ENCODE data around the gene ABHD11. TPM values are rescaled to one million over a fixed set of nuclear protein-coding genes. Genes with fewer than 3 reads are reported as not detected.
"Not testable (repeated sequence)": the region's sequence is repeated elsewhere in the genome, so short reads cannot be mapped to it uniquely, and the experiment has no call there.

The ABHD11 gene
- total and polyA plus RNA-seq, 2 experiments from 2014 or later: 18.1 to 20.8 TPM

DNA sequence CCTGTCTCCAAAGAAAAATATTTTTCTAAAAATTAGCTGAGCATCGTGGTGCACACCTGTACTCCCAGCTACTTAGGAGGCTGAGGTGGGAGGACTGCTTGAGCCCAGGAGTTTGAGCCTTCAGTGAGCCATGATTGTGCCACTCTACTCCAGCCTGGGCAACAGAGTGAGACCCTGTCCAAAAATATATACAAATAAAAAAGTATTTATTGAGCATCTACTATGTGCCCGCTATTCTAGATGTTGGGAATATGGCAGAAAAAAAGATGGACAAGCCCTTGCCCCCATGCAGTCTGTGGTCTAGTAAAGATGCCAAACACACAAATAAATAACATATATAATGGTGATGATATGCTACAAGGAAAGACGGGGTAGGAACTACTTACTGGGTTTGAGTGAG is 14.8 kb downstream of the ABHD11 start:
- in situ Hi-C loops (cut with MboI): loop anchor here (10.0 kb wide), 1 partner anchor 119 kb away; no protein-coding TSS in a partner anchor
- no peaks in the 10 kb centered on the region; the same call in 1 of the 2 replicates for H3K4me1 ChIP-seq (ENCODE audit: insufficient read depth)
- TF ChIP-seq EZH2 (IDR thresholded peaks at IDR 0.05; ENCODE audit: insufficient read depth, poor library complexity, severe bottlenecking): no peak
- no peak for TF ChIP-seq EZH2phosphoT487 (IDR thresholded peaks at IDR 0.05; ENCODE audit: insufficient read depth, low read depth)
- no peaks in the 10 kb centered on the region for H3K9me3 ChIP-seq (ENCODE audit: low read depth)
- H3K79me2 ChIP-seq (ENCODE audit: insufficient read depth): peaks cover 6% of the 10 kb centered on the region
- no peak overlapping the region for H3K4me3 ChIP-seq
- H3K4me2 ChIP-seq (ENCODE audit: unreplicated experiment): no peak overlapping the region
- DNase-seq: no peak
- H3K9ac ChIP-seq: no peak overlapping the region
- 72 to 74% methylated on average over 3 of the region's 3 CpGs for WGBS, 2 experiments (ENCODE audit: low coverage in 1 of 2, low lambda C conversion rate in 2 of 2, missing lambda C conversion rate in 2 of 2)
- no peaks in the 10 kb centered on the region for H3F3A ChIP-seq (ENCODE audit: insufficient read depth)
- no peaks in the 10 kb centered on the region for H3K27me3 ChIP-seq (replicated peaks; ENCODE audit: insufficient read depth)
- H3K27ac ChIP-seq: no peak overlapping the region
- H4K20me1 ChIP-seq (ENCODE audit: insufficient read depth): no peaks in the 10 kb centered on the region
- no peaks in the 10 kb centered on the region for H3K9me2 ChIP-seq (ENCODE audit: insufficient read depth)
- H3K36me3 ChIP-seq (ENCODE audit: low read depth): no peaks in the 10 kb centered on the region
- no peak overlapping the region for H2AFZ ChIP-seq

DNA sequence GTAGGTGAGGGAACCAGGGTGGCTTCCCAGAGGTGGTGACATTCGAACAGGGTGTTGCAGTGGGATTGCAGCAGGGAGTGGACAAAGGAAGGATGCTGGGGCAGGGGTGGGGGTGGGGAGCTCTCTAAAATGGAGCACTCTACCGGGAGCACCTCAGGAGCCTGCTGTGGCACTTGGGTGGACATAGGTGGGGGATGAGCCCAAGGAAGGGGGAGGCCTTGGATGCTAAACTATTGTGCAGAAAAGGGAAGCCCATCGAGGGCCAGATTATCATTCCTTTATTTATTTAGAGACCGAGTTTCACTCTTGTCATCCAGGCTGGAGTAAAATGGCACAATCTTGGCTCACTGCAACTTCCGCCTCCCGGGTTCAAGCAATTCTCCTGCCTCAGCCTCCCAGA is 15.8 kb downstream of the ABHD11 start:
- Histone ChIP-seq H3K79me2 (ENCODE audit: insufficient read depth) (peaks cover 13% of the 10 kb centered on the region), H3K4me1 (ENCODE audit: insufficient read depth) (peaks cover 1% of the 10 kb centered on the region), H4K20me1 (ENCODE audit: insufficient read depth) (no peaks in the 10 kb centered on the region), H3K4me2 (ENCODE audit: unreplicated experiment) (no peak overlapping the region), H3K36me3 (ENCODE audit: low read depth) (no peaks in the 10 kb centered on the region), H3K27ac (no peak overlapping the region), H3K9ac (no peak overlapping the region), H3K27me3 (replicated peaks; ENCODE audit: insufficient read depth) (no peaks in the 10 kb centered on the region), H3K9me3 (ENCODE audit: low read depth) (no peaks in the 10 kb centered on the region), H2AFZ (no peak overlapping the region), H3F3A (ENCODE audit: insufficient read depth) (no peaks in the 10 kb centered on the region), H3K4me3 (no peak overlapping the region), H3K9me2 (ENCODE audit: insufficient read depth) (no peaks in the 10 kb centered on the region)
- 66 to 73% methylated on average over 5 to 6 of the region's 6 CpGs for WGBS, 2 experiments (ENCODE audit: low coverage in 1 of 2, low lambda C conversion rate in 2 of 2, missing lambda C conversion rate in 2 of 2)
- in situ Hi-C loops (cut with MboI): loop anchor here (10.0 kb wide), 1 partner anchor 118 kb away; no protein-coding TSS in a partner anchor
- DNase-seq: no peak
- no peak for TF ChIP-seq EZH2phosphoT487 (IDR thresholded peaks at IDR 0.05; ENCODE audit: insufficient read depth, low read depth)
- no peak for TF ChIP-seq EZH2 (IDR thresholded peaks at IDR 0.05; ENCODE audit: insufficient read depth, poor library complexity, severe bottlenecking)

DNA sequence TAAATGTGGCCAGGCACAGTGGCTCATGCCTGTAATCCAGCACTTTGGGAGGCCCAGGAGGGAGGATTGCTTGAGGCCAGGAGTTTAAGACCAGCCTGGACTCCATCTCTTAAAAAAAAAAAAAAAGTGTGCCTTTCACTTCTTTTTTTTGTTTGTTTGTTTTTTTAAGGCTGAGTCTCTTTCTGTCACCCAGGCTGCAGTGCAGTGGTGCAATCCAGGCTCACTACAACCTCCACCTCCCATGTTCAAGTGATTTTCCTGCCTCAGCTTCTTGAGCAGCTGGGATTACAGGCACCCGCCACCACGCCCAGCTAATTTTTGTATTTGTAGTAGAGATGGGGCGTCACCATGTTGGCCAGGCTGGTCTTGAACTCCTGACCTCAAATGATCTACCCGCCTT is 16.4 kb downstream of the ABHD11 start:
- not testable (repeated sequence) for H3K4me2 ChIP-seq (ENCODE audit: unreplicated experiment); H3K9me2 ChIP-seq (ENCODE audit: insufficient read depth); H3K36me3 ChIP-seq (ENCODE audit: low read depth); H2AFZ ChIP-seq; H4K20me1 ChIP-seq (ENCODE audit: insufficient read depth); H3K9me3 ChIP-seq (ENCODE audit: low read depth); H3K4me1 ChIP-seq (ENCODE audit: insufficient read depth); H3K27me3 ChIP-seq (replicated peaks; ENCODE audit: insufficient read depth); H3K9ac ChIP-seq; DNase-seq; H3F3A ChIP-seq (ENCODE audit: insufficient read depth); H3K4me3 ChIP-seq; H3K27ac ChIP-seq
- WGBS, 2 experiments (ENCODE audit: low coverage in 1 of 2, low lambda C conversion rate in 2 of 2, missing lambda C conversion rate in 2 of 2): 51 to 62% methylated on average over 4 of the region's 4 CpGs
- H3K79me2 ChIP-seq (ENCODE audit: insufficient read depth): peaks cover 19% of the 10 kb centered on the region
- in situ Hi-C loops (cut with MboI): loop anchor here (10.0 kb wide), 1 partner anchor 117 kb away; no protein-coding TSS in a partner anchor

DNA sequence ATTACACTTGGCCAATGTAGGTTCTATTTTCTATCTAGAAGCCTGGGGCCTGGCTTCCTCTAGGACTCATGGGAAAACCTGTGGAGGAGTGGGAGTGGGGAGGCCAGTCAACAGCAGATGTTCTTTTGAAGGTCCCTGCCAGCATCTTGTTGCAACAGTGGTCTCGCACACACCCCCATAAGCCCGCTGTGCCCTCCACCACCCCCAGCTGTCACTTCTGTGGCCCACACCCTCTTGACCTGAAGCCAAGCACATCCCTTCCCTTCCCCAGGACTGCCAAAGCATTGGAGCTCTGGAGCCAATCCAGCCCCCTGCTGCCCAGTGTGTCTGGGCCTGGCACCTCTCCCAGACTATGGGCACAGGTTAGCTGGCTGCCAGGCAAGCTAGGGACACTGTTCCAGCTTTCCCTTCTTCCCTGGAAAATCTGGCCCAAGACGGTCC is 17.2 kb downstream of the ABHD11 start:
- H3K4me2 ChIP-seq (ENCODE audit: unreplicated experiment): no peak overlapping the region
- peak; percentile 29 for DNase-seq
- no peak overlapping the region for H3K4me3 ChIP-seq
- H3F3A ChIP-seq (ENCODE audit: insufficient read depth): peaks cover 5% of the 10 kb centered on the region
- H3K36me3 ChIP-seq (ENCODE audit: low read depth): no peaks in the 10 kb centered on the region
- no peak overlapping the region for H2AFZ ChIP-seq
- H4K20me1 ChIP-seq (ENCODE audit: insufficient read depth): no peaks in the 10 kb centered on the region
- in situ Hi-C loops (cut with MboI): loop anchor here (10.0 kb wide), 1 partner anchor 117 kb away; no protein-coding TSS in a partner anchor
- no peaks in the 10 kb centered on the region for H3K27me3 ChIP-seq (replicated peaks; ENCODE audit: insufficient read depth)
- H3K9me3 ChIP-seq (ENCODE audit: low read depth): no peaks in the 10 kb centered on the region
- 50 to 53% methylated on average over 3 of the region's 3 CpGs for WGBS, 2 experiments (ENCODE audit: low coverage in 1 of 2, low lambda C conversion rate in 2 of 2, missing lambda C conversion rate in 2 of 2)
- no peaks in the 10 kb centered on the region for H3K9me2 ChIP-seq (ENCODE audit: insufficient read depth)
- H3K79me2 ChIP-seq (ENCODE audit: insufficient read depth): peaks cover 25% of the 10 kb centered on the region
- TF ChIP-seq EZH2 (IDR thresholded peaks at IDR 0.05; ENCODE audit: insufficient read depth, poor library complexity, severe bottlenecking) (no peak), EZH2phosphoT487 (IDR thresholded peaks at IDR 0.05; ENCODE audit: insufficient read depth, low read depth) (no peak)
- H3K4me1 ChIP-seq (ENCODE audit: insufficient read depth): peaks cover 13% of the 10 kb centered on the region
- H3K27ac ChIP-seq: no peak overlapping the region
- H3K9ac ChIP-seq: no peak overlapping the region

DNA sequence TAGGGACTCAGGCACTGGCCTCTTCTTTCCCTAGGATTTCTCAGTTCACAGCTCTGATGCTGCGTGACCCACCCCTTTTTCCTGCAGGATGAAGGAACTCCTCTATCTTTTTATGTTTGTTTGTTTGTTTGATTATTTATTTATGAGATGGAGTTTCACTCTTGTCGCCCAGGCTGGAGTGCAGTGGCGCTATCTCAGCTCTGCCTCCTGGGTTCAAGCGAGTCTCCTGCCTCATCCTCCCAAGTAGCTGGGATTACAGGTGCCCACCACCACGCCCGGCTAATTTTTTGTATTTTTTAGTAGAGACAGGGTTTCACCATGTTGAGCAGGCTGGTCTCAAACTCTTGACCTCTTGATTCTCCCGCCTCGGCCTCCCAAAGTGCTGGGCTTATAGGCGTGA is 18.2 kb downstream of the ABHD11 start:
- H3F3A ChIP-seq (ENCODE audit: insufficient read depth): peaks cover 12% of the 10 kb centered on the region
- H3K36me3 ChIP-seq (ENCODE audit: low read depth); H3K9me2 ChIP-seq (ENCODE audit: insufficient read depth); DNase-seq; H3K27me3 ChIP-seq (replicated peaks; ENCODE audit: insufficient read depth); H3K4me3 ChIP-seq; H3K4me2 ChIP-seq (ENCODE audit: unreplicated experiment); H3K27ac ChIP-seq; H4K20me1 ChIP-seq (ENCODE audit: insufficient read depth); H3K9me3 ChIP-seq (ENCODE audit: low read depth); H2AFZ ChIP-seq; H3K9ac ChIP-seq: not testable (repeated sequence)
- WGBS, 2 experiments (ENCODE audit: low coverage in 1 of 2, low lambda C conversion rate in 2 of 2, missing lambda C conversion rate in 2 of 2): 90 to 92% methylated on average over 9 of the region's 9 CpGs
- H3K79me2 ChIP-seq (ENCODE audit: insufficient read depth): peaks cover 30% of the 10 kb centered on the region
- H3K4me1 ChIP-seq (ENCODE audit: insufficient read depth): peaks cover 20% of the 10 kb centered on the region
- in situ Hi-C loops (cut with MboI): loop anchor here (10.0 kb wide), 1 partner anchor 116 kb away; no protein-coding TSS in a partner anchor
